ENCODE measurements around the gene NEGR1.

Gene NEGR1

DNA sequence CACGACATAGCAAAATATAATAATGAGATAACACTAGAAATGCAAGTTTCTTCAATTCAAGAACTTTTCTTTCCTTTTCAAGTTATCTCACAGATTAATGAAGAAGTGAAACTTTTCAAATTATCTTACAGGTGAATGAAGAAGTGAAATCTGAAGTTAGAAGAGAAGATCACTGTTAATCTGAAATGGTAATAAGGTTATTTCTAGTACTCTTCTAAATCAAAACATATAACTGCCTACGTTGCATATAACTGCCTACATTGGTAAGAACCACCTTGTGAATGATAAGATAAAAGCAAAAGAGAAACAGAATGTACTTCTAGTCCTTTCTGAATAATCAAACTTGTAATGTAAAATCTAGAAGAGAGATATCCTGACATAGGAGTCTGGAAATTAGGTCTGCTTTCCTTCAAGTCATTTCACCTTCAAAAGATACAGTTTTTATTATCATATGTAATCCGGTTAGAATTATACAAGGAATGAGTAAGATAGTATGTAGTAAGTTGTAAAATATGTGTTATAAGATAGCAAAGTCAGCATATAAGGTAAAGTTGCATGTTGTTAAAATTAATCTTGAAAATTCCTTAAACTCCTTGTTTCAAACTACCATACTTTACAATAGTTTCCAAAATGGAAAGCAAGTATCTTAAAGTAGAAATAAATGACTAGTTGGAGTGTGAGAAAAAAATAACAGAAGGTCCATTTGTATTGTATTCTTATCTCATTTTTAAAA lies 679.1 kb downstream of the NEGR1 start:
- DNase-seq: no peak

DNA sequence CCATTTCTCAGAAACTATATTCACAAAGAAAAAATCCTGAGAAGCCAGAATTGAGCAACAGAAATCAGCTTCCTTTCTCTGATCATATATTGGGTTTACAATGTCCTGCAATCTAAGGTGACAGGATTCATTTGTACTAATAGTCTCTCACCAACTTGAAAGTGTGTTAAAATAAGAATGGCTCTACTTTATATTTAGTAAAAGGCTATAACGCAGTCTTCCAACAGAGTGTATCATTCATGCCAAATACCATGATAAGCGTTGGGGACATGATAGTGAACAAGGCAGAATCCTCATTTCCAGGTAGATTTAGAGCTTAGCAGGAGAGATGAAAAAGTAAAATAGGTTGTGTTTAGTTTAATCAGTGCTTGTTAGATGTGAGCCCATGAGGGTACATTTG lies 682.3 kb downstream of the NEGR1 start:
- no peak for DNase-seq

DNA sequence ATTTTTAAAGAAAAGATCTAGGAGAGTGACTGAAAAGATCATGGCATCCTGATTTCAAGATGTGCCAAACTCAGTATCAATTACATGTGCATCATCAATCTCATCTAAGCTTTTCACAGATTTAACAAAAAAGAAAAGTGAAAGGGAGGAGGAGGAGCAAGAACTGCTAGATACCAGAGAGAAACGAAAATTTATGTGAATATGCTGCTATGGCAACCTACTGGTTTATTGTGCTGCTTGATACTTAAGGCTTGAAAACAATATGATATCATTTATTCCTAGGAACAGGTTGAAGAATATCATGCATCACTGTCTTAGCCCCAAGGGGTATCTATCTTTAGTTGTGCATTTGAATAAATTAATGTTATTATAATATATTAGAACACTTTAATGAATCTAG lies 683.0 kb downstream of the NEGR1 start:
- no peak for DNase-seq

DNA sequence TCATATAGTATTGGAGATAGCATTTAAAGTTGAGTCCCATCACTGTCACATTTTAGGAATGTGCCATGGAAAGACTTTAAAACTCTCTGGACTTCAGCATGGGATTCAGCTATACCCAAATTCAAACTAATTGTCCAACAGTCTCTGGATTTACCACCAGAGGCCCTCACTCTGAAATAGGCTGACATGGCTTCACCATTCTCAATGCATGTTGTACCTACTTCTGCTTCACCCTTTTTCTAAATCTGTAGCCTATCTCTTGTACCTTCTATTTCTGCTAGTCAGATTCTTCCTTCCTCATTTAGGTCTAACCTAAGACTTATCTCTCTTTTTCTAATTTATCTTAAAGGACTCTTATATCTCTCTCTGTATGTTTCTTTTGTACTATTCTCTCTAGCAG lies 688.8 kb downstream of the NEGR1 start:
- DNase-seq: no peak

DNA sequence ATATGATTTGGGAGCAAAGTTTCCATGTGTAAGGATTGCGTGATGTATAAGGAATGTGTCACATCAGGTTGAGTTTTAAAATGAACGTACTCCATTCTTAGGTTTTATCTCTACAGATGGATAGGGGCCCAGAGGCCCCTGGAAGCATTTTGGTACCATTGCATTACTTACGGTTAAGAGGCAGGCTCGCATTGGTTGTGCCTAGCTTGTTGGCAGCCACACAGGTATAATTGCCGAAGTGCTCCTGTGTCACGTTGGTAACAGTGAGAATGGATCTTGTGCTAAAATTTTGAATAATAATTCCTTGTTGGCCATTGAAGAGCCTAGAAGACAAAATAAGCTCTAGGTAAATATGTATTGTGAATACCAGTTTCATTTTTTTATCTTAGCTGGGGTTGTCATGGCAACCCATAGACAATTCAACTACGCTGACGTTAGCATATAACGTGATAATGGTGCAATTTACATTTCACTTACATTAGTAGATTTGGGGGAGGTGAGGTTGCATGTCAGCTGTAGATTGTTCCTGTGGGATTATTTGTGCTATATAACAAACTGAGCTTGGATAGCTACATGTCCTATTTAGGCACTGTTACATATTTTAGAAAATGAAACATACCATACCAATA lies 689.6 kb downstream of the NEGR1 start:
- DNase-seq: no peak

DNA sequence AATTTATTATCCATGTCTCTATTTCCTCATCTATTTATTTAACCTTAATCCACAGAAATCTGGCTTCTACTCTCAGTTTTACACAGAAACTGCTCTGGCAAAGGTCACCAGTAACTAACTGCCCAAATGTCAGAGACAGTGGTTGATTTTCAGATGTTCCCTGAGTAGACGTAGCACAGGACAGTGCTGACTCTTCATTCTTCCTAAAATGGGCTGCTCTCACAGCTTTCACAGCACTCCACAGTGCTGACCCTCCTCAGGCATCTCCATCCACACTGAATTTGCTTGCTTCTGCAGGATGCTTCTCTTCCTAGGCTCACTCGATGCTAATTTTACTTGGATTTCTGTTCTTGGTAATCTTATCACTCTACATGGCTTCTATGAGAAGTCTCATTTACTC lies 693.3 kb downstream of the NEGR1 start:
- DNase-seq: no peak

DNA sequence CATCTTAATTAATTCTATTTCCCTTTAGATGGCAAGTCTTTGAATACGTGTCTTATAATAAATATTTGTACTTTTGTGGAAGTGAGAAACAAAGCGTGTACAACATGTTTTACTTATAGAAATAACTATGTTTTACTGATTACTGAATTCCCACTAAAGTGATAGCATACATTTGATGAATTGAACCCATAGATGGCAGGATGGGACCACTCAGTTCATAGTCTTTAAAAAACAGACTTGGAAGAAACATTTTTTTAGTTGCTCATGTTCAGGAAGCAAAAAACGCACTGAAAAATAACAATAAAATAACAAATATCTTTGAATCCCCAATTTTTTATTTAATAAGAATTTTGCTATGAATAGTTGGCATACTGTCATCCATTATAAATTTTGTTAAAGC lies 694.4 kb downstream of the NEGR1 start:
- no peak for DNase-seq

DNA sequence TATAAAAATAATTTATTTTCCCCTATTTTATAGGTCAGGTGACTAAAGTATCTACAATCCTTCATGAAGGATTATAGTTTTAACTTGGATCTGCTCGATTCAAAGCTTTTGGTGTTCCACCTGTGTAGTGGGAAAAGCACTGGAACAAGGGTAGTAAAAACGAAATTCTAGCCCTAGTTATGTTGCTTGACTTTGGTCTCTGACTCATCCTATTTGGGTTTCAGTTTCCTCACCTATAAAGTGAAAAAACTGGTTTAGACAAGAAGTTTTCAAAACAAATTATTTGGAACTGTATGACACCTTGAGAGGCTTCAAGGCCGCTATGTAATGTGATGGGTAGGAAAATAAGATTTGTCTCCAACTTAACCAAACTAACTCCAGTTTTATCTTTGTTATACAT lies 696.3 kb downstream of the NEGR1 start:
- no peak for DNase-seq

DNA sequence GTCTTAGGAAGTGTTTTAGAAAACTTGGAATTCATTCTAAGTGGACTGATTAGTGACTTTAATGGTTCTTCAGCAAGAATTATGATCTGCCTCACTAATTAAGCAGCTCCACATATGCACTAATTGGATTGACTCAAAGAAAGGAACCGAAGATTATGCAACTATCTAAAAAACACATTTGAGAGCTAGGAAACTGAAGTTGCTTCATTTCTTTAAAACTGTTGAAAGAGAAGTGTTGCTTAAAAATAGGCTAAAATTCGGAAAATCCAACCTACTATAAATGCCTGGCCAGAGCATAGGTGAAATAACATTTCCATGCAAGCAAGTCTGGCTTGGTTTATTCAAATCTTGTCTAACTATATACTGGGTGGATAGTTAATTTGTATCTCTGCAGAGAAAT lies 698.6 kb downstream of the NEGR1 start:
- DNase-seq: no peak

DNA sequence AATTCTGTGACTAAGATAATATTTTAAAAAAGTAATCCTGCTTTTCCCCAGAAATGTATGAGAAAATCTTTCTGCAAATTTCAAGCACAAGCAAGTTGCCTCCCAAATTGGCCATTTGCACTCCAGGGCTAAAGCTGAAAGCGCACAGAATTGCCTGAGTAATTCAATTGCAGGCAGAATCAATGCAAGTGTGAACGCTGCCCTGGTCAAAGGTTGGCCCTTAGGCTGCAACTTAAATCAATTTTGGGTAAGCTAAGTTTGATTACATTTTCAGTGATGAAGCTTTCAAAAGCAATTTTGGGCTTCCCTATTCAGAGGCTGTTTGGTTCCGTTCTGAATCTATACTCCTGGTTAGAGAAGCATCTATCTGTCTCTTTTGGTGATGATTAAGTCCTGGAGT lies 699.7 kb downstream of the NEGR1 start:
- no peak for DNase-seq

DNA sequence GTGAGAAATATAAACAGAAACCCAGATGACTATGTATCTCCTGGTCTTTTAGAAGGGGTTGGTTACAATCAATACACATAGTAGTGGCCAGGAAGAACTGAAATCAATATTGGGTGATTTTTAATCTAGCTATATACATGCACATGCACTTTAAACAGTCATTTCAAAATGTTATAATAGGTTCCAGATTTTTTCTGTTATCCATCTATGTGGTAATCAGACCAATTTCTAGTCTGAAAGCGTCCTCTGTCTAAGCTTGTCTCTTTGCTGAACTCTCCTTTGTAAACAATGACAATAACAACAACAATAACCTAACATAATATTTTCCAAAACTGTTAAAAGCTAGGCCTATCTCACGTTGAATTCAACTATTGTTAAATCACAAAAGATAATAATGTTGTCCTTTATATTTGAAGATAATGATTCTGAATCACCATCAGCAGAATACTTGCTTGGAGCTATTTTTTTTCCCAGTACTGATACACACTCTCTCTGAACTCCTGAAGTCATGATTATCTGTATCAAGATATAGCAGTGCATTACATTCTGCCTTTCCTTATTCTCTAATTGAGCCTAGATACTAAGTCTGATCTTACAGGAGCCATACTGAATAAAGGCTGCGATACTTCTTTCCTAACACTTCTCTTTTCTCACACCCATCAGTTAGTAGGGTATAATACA lies 704.7 kb downstream of the NEGR1 start:
- no peak for DNase-seq

DNA sequence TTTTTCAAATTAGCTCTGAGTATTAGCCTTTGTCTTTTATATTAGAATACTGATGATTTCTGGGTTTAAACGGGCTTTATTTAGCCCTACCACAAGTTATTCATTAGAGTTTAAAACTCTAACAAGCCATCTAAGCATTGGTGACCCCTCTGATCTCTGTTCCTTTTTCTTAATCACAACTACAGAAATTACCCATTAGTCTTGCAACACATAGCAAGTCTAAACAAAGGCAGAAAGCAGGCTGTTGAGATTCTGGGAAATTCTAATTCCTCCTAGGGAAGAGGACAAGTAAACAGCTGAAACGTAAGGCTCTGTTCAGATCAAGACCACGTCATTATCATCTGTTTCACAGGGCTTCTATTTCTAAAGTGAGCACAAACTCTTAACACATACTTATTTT lies 710.3 kb downstream of the NEGR1 start:
- DNase-seq: no peak

DNA sequence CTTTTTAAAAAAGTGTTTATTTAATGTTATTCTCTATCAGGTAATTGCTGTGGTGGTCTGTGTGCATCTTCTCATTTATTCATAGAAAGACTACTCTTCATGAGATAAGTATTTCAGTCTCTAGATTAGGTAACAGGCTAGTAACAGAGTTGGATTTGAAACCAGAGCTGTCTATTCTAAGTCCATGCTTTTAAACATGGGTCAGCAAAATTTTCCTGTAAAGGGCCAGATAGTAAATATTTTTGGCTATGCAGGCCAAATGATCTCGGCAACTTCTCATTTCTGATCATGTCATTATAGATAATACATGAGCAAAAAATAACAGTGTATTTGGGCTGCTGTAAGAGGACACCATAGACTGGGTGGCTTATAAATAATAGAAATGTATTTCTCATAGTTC lies 715.9 kb downstream of the NEGR1 start:
- no peak for DNase-seq

DNA sequence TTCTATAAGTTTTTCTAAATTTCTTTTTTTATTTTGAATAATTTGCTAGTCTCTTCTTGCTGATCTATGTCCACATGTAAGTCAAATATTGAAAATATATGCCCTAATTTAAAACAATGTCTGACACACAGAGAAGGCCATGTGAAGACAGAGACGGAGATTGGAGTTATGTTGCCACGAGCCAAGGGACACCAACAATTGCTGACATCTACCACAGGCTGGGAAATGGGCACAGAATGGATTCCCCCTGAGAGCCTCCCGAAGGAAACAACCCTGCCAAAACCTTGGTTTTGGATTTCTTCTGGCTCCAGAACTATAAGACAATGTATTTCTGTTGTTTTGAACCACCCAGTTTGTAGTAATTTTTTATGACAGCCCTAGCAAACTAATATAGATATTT lies 716.5 kb downstream of the NEGR1 start:
- no peak for DNase-seq

DNA sequence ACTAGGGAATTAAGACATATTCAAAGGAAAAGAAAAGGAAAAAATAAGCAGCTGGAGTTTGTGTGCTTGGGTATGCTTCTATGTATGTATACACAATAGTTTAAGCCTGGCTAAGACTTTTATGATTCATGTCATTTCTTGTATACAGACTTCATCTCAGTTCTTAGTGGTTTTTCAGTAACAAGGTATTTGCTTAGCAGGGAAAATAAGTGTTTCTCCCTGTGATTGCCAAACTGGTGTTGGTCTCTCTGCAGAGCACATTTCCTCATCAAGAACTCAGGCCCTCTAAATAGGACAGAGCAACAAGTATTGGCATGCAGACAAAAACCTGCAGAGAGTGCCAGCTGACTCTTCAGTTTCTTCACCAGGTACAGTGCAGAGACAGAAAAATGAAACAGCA lies 717.1 kb downstream of the NEGR1 start:
- no peak for DNase-seq

DNA sequence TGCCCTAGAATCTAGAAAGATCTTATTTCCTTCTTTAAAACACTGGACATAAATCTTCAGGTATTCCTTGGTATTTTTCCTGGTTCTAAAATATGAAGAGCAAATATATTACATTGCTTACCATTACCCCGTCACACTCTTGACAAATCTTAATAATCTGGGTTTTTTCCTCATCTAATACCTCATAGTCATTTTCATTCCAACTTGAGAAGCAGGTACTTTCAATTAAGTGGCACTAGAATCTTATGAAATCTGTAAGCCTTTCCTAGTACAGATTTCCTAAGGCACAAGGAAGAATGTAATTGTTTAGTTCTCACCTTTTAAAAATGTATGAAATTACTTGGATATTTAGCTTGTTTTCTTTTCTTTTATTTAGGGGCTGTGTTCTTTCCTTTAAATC lies 720.0 kb downstream of the NEGR1 start:
- DNase-seq: no peak

DNA sequence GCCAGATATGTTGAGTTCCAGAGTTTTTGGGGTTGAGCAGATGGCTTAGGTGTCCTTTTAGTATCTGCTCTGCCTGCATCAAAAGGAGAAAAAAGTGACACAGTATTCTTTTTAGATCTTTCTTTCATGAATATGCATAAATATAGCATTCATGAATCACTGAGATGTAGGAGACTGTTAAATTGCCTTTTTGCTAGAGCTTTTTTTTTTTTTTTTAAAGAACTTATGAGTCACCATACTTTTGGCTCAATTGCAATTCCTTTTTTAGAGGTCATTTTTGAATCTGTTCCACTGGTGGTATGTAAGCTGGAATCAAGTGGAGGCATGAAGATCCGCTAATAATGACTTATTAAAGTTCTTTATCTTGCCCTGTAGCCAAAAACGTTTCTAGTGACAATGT lies 720.6 kb downstream of the NEGR1 start:
- no peak for DNase-seq

DNA sequence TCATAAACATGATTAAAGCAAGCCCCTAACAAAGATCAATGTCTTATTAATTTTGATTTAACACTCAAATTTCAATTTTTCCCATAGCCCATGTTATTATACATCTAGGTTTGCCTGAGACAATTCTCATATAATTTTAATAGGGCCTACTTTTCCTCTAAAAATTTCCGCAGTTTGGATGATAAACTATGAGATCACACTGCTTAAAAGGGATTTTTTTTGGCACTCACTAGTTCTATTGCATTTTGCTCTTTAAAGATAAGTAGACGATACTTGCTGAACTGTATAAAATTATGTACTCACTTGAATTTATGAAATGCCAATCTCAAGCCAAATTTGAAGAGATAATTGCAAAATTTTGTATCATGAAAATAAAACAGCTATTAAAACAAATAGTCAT lies 721.1 kb downstream of the NEGR1 start:
- DNase-seq: no peak

DNA sequence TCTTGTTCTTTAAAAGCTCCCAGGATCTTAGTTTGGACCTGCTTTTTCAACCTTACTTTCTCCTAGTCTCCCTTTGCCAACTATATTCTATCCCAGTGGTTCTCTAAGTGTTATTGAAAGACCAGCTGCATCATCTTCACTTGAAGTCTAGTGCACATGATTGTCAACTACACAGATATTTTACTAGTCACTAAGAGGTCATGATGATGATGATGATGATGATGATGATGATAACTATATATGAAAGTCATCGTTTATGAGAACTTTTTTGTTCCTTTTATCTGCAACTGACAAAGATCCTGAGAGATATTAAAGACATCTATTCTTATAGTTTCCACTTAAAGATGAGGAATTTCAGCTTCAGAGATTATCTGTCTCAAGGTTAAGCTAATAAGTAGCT lies 722.5 kb downstream of the NEGR1 start:
- no peak for DNase-seq

DNA sequence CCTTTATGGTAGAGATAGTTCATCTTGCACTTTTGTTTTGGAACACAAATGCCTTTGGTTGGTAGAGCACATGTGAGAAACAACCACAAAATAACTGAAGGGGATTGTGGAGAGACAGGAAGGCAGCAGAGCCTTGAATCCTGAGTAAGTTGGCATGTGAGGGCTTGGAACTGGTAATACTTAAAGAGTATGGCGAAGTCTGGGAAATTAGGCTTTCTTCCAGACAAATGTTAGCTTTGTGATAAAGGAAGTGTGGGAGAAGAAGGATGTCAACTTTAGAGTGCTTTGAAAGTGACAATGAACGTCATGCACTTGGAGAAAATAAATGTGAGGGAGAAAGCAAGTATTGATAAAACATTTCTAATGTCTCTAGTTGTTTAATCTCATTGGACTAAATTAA lies 725.2 kb downstream of the NEGR1 start:
- DNase-seq: no peak

DNA sequence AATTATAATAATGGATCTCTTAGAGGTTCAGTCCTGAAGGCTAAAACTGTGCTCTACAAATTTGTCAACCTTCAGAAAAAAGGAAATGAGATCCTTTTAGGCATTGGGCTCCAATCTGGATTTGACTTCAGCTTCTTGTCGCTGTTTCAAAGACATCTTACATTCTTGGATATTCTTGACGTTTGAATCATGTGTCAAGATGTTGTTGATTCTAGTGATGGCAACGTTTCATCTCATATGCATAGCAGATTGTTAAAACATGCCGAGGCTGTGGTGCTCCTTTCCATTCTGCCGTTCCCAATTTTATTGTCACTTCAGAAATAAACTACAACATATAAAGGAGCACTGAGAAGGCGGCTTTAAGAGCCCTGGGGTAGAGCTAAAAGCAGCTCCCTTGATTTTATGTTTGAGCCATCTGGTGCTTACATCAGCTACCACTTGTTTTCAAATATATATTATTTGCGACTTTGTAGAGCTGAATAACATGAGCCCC lies 733.9 kb downstream of the NEGR1 start:
- DNase-seq: no peak

DNA sequence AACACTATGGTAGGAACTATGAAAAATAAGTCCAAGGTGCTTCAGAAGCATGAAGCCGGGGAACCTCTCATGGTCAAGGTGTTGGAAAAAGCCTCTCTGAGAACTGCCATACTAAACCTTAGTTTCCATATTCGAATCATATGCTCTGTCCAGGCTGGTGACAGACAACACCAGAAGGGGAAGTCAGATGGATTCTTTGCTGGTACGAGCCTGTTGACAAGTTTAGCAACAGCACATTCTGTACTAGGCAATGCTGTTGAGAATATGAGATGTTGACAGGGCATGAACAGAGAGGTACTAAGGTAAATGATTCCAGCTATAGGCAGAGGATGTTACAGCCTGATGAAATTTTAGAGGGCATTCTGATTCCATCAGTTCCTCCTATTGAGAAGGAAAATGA lies 740.2 kb downstream of the NEGR1 start:
- DNase-seq: no peak

DNA sequence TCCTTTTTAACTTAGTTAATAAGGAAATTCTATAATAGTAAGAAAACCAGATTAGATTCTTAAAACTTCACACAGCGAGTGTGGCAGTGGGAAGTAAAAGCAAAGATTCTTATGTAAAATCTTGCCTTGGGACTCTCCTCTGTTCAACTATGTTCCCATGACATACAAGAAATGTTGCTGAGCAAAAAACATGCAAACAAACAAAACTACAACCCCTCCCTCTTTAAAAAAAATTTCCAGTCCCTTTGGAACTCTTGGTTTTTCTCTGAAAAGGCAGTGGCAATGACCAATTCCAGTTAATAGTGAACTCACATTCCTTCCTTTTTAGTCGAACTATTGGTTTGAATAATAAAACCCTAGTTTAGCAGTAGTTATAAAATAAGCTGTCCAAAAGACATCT lies 748.4 kb downstream of the NEGR1 start:
- no peak for DNase-seq

DNA sequence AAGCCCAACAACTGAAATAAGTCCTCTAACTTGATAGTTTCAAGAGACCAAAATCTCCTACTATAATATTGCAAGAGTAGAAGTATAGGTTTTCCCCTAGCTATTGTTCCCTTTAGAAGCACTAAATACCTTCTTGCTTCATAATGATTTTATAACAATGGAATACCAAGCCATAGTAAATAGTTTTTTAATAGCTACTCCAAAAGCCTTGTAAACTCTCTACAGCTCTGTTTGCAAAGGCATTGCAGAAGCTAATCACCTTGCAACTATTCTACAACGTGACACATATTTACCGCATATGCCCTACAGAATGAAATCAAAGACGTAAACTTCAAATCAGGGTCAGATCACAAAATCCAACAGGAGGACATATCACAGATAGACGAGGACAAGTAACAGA lies 750.0 kb downstream of the NEGR1 start:
- DNase-seq: no peak
